H1 (cell line): ENCODE measurements around the gene FOXN1. TPM values are rescaled to one million over a fixed set of nuclear protein-coding genes. Genes with fewer than 3 reads are reported as not detected.

Experiments
- CTCF ChIA-PET: fragments of 300-600 bp; sonication (Branson Sonifier 250); formaldehyde crosslinking; loops from one replicate; lab custom pipeline; 2021; ENCODE audit not compliant: partially characterized antibody; lab: Charles Lee
- POLR2A ChIA-PET: fragments of 300-600 bp; sonication (Branson Sonifier 250); formaldehyde crosslinking; loops from one replicate; lab custom pipeline; 2021; ENCODE audit warnings: inconsistent platforms; ENCODE audit not compliant: partially characterized antibody; lab: Charles Lee
- DNase-seq, 2 experiments: peaks; one replicate each; pipeline versions ENCODE4 v3.0.0 to v3.0.0-alpha.2; 2010 to 2022; ENCODE audit warnings: low spot score in 2 of 2, low read depth in 1 of 2, mixed read lengths in 1 of 2
- FAIRE-seq: peaks from 2 replicates; lab custom pipeline; 2011; peaks lifted over from hg19 to GRCh38; lab: Jason Lieb, UNC
- H2AFZ ChIP-seq: 2 replicates; pipeline ENCODE4 v1.8.1; 2012; ENCODE audit warnings: low read length, inconsistent platforms
- H2AK5ac ChIP-seq: 2 replicates; pipeline ENCODE4 v1.6.1; 2013; ENCODE audit warnings: low read depth, low read length
- H2BK120ac ChIP-seq: replicated peaks from 2 replicates; pipeline ENCODE3; 2013; ENCODE audit warnings: low read depth, low read length, inconsistent platforms
- H2BK12ac ChIP-seq: 2 replicates; pipeline ENCODE4 v1.6.1; 2013; ENCODE audit warnings: low read depth, low read length
- H2BK15ac ChIP-seq: 2 replicates; pipeline ENCODE4 v1.6.1; 2013; ENCODE audit warnings: low read length
- H2BK20ac ChIP-seq: 2 replicates; pipeline ENCODE4 v1.6.1; 2013; ENCODE audit warnings: low read length
- H2BK5ac ChIP-seq: 2 replicates; pipeline ENCODE4 v1.6.1; 2013; ENCODE audit warnings: low read depth, low read length
- H3K14ac ChIP-seq: 2 replicates; pipeline ENCODE4 v1.6.1; 2013; ENCODE audit warnings: inconsistent platforms; ENCODE audit not compliant: insufficient read length
- H3K18ac ChIP-seq: 2 replicates; pipeline ENCODE4 v1.6.1; 2013; ENCODE audit warnings: low read length; ENCODE audit errors: extremely low read depth
- H3K23ac ChIP-seq: 2 replicates; pipeline ENCODE4 v1.6.1; 2013; ENCODE audit warnings: inconsistent platforms; ENCODE audit not compliant: insufficient read length
- H3K23me2 ChIP-seq: 2 replicates; pipeline ENCODE4 v1.6.1; 2013; ENCODE audit warnings: low read depth, low read length
- H3K27ac ChIP-seq: 2 replicates; pipeline ENCODE4 v1.6.1; 2011; ENCODE audit warnings: low read depth, low read length, inconsistent platforms
- H3K27me3 ChIP-seq, 4 experiments: replicated peaks in 1 of 4; 1 replicate in 1 of 4; 2 replicates in 3 of 4; pipeline versions ENCODE4 v1.6.1 to v1.8.1; 2011 to 2013; ENCODE audit warnings: low read length in 3 of 4, mild to moderate bottlenecking in 3 of 4, inconsistent platforms in 2 of 4, mixed read lengths in 2 of 4, moderate library complexity in 1 of 4; ENCODE audit not compliant: control insufficient read depth in 3 of 4, insufficient read depth in 3 of 4; ENCODE audit errors: extremely low read depth in 1 of 4
- H3K36me3 ChIP-seq, 4 experiments: 2 replicates each; pipeline versions ENCODE4 v1.6.1 to v1.8.1; 2011 to 2013; ENCODE audit warnings: mild to moderate bottlenecking in 4 of 4, low read length in 3 of 4, moderate library complexity in 2 of 4, control low read depth in 1 of 4, inconsistent platforms in 1 of 4; ENCODE audit not compliant: insufficient read depth in 4 of 4, control insufficient read depth in 2 of 4
- H3K4ac ChIP-seq: replicated peaks from 2 replicates; pipeline ENCODE3; 2013; ENCODE audit warnings: low read length, low read depth, mixed read lengths, inconsistent platforms; ENCODE audit not compliant: insufficient read length
- H3K4me1 ChIP-seq, 4 experiments: replicated peaks in 1 of 4; 1 replicate in 1 of 4; 2 replicates in 3 of 4; pipeline versions ENCODE4 v1.6.1 to v1.8.1; 2011 to 2013; ENCODE audit warnings: low read length in 3 of 4, inconsistent platforms in 2 of 4, mixed read lengths in 1 of 4; ENCODE audit not compliant: insufficient read depth in 4 of 4, control insufficient read depth in 3 of 4
- H3K4me2 ChIP-seq, 2 experiments: 2 replicates each; pipeline versions ENCODE4 v1.6.1 to v1.8.1; 2011 to 2013; ENCODE audit warnings: low read depth in 2 of 2, low read length in 2 of 2, control low read depth in 1 of 2, inconsistent platforms in 1 of 2, mild to moderate bottlenecking in 1 of 2; ENCODE audit not compliant: insufficient read depth in 1 of 2
- H3K4me3 ChIP-seq, 4 experiments: fragments of 200-600, 300-600 bp in 1 of 4; sonication (generic), shearing (Covaris generic), sonication (Bioruptor Twin) in 1 of 4; 2 replicates each; pipeline versions ENCODE4 v1.5.1 to v1.8.1; 2011 to 2016; ENCODE audit warnings: low read length in 4 of 4, low read depth in 3 of 4, control low read depth in 2 of 4, inconsistent platforms in 2 of 4, mild to moderate bottlenecking in 2 of 4, mixed read lengths in 1 of 4, moderate library complexity in 1 of 4; ENCODE audit not compliant: insufficient read depth in 2 of 4; ENCODE audit errors: extremely low read depth in 1 of 4
- H3K56ac ChIP-seq: replicated peaks from 2 replicates; pipeline ENCODE3; 2013; ENCODE audit warnings: low read depth, mild to moderate bottlenecking, mixed read lengths, low read length, inconsistent platforms; ENCODE audit not compliant: insufficient read length
- H3K79me1 ChIP-seq: 2 replicates; pipeline ENCODE4 v1.6.1; 2013; ENCODE audit warnings: low read depth, low read length, control low read depth
- H3K79me2 ChIP-seq, 2 experiments: 2 replicates each; pipeline versions ENCODE4 v1.6.1 to v1.8.1; 2012 to 2013; ENCODE audit warnings: low read length in 2 of 2, mild to moderate bottlenecking in 2 of 2, inconsistent platforms in 1 of 2; ENCODE audit not compliant: insufficient read depth in 2 of 2, control insufficient read depth in 1 of 2
- H3K9ac ChIP-seq, 4 experiments: replicated peaks in 1 of 4; 1 replicate in 1 of 4; 2 replicates in 3 of 4; pipeline versions ENCODE4 v1.6.1 to v1.8.1; 2011 to 2013; ENCODE audit warnings: low read depth in 3 of 4, low read length in 3 of 4, control low read depth in 2 of 4, mild to moderate bottlenecking in 2 of 4, moderate library complexity in 2 of 4, inconsistent platforms in 1 of 4; ENCODE audit errors: extremely low read depth in 1 of 4
- H3K9me3 ChIP-seq, 2 experiments: 2 replicates each; pipeline versions ENCODE4 v1.6.1 to v1.8.1; 2012 to 2013; ENCODE audit warnings: mild to moderate bottlenecking in 2 of 2, moderate library complexity in 2 of 2, control low read depth in 1 of 2, inconsistent platforms in 1 of 2, low read depth in 1 of 2, low read length in 1 of 2, mixed read lengths in 1 of 2; ENCODE audit not compliant: insufficient read depth in 2 of 2
- H4K20me1 ChIP-seq, 2 experiments: replicated peaks in 1 of 2; 2 replicates each; pipeline versions ENCODE3 to v1.8.1; 2011 to 2013; ENCODE audit warnings: inconsistent platforms in 2 of 2, low read length in 2 of 2, mild to moderate bottlenecking in 1 of 2; ENCODE audit not compliant: insufficient read depth in 2 of 2, control insufficient read depth in 1 of 2
- H4K5ac ChIP-seq: 2 replicates; pipeline ENCODE4 v1.6.1; 2013; ENCODE audit warnings: low read length, low read depth, mixed read lengths, inconsistent platforms; ENCODE audit not compliant: insufficient read length
- H4K8ac ChIP-seq: 2 replicates; pipeline ENCODE4 v1.8.0; 2013; ENCODE audit warnings: mild to moderate bottlenecking, moderate library complexity, low read length, inconsistent platforms; ENCODE audit not compliant: insufficient read depth; ENCODE audit errors: extremely low read depth
- H4K91ac ChIP-seq: replicated peaks from 2 replicates; pipeline ENCODE3; 2013; ENCODE audit warnings: low read length, mixed read lengths, inconsistent platforms; ENCODE audit not compliant: insufficient read length
- CHD2 ChIP-seq: IDR thresholded peaks from 2 replicates; pipeline ENCODE4 v1.6.1; 2012; ENCODE audit warnings: low read length, improper control_type of control experiment
- E2F6 ChIP-seq: IDR thresholded peaks from 2 replicates; pipeline ENCODE4 v1.6.1; 2012; ENCODE audit warnings: inconsistent platforms
- EZH2 ChIP-seq: fragments of 200-600 bp; sonication (generic); IDR thresholded peaks from 2 replicates; pipeline ENCODE4 v1.7.1; 2012; ENCODE audit warnings: low read depth, mild to moderate bottlenecking, moderate library complexity, low read length, inconsistent platforms; ENCODE audit not compliant: severe bottlenecking
- GABPA ChIP-seq: IDR thresholded peaks from 2 replicates; pipeline ENCODE4 v1.6.1; 2011; ENCODE audit warnings: mild to moderate bottlenecking, low read length, moderate library complexity, borderline replicate concordance; ENCODE audit not compliant: insufficient read depth
- GTF2F1 ChIP-seq: IDR thresholded peaks from 2 replicates; pipeline ENCODE4 v1.6.1; 2012; ENCODE audit warnings: low read depth, low read length, improper control_type of control experiment, borderline replicate concordance
- KDM5A ChIP-seq: fragments of 200-600 bp; IDR thresholded peaks from 2 replicates; pipeline ENCODE4 v1.7.1; 2012; ENCODE audit warnings: mild to moderate bottlenecking, low read length, inconsistent platforms, mixed read lengths
- MAFK ChIP-seq: IDR thresholded peaks from 2 replicates; pipeline ENCODE4 v1.6.1; 2012; ENCODE audit warnings: low read depth, mild to moderate bottlenecking, improper control_type of control experiment, low read length
- RNF2 ChIP-seq: fragments of 200-900, 300-1000 bp; sonication (generic); IDR thresholded peaks from 2 replicates; pipeline ENCODE4 v1.7.1; 2016; ENCODE audit warnings: borderline replicate concordance, low read depth, mild to moderate bottlenecking, antibody characterized with exemption, low read length; ENCODE audit not compliant: poor library complexity, severe bottlenecking; ENCODE audit errors: missing control alignments
- RXRA ChIP-seq: IDR thresholded peaks from 2 replicates; pipeline ENCODE4 v1.6.1; 2011; ENCODE audit warnings: low read depth, mild to moderate bottlenecking, low read length, moderate library complexity; ENCODE audit not compliant: insufficient read depth
- TAF7 ChIP-seq: optimal IDR thresholded peaks from 2 replicates; pipeline ENCODE3; 2011; ENCODE audit warnings: low read depth, mild to moderate bottlenecking, inconsistent platforms, low read length, moderate library complexity, borderline replicate concordance
- TCF12 ChIP-seq: IDR thresholded peaks from 2 replicates; pipeline ENCODE4 v1.6.1; 2011; ENCODE audit warnings: low read depth, mild to moderate bottlenecking, low read length
- WGBS, 2 experiments: shearing (Covaris generic) in 1 of 2; methylation state at CpG; one replicate each; pipeline versions ENCODE4 v1.1.6 to v1.1.7; 2013 to 2015; ENCODE audit warnings: low lambda C conversion rate in 2 of 2, mixed read lengths in 2 of 2, inconsistent platforms in 1 of 2, low coverage in 1 of 2, missing lambda C conversion rate in 1 of 2; ENCODE audit not compliant: insufficient replicate concordance in 2 of 2, insufficient coverage in 1 of 2, insufficient read length in 1 of 2; ENCODE audit errors: extremely low coverage in 1 of 2, missing lambda C conversion rate in 1 of 2; 5-methylcytosine and 5-hydroxymethylcytosine counted together
- polyA plus RNA-seq, 7 experiments: library from polyadenylated mRNA; depleted of rRNA in 3 of 7; stranded (reverse) in 5 of 7; unstranded in 2 of 7; fragments of >200 nt in 5 of 7; fragments of 200-250 nt in 2 of 7; gene quantifications; 1 replicate in 5 of 7; 2 replicates in 1 of 7; 4 replicates in 1 of 7; pipeline versions ENCODE4 v1.2.1 to v1.2.3, GENCODE V29; 2011 to 2013; ENCODE audit warnings: missing spikeins in 2 of 7, mixed read lengths in 2 of 7
- total RNA-seq: library from RNA; stranded (reverse); fragmentation: NEBNext Ultra II Directional; extraction: Animal tissue kit (Norgen Biotek cat#: 25700); gene quantifications from 2 replicates; pipeline ENCODE4 v1.2.1, GENCODE V29; 2021

The FOXN1 gene
- total and polyA plus RNA-seq, 2 of the 8 experiments (the other 6 are each of a cell fraction or from before 2014, with no cell fraction given) = not detected

DNA sequence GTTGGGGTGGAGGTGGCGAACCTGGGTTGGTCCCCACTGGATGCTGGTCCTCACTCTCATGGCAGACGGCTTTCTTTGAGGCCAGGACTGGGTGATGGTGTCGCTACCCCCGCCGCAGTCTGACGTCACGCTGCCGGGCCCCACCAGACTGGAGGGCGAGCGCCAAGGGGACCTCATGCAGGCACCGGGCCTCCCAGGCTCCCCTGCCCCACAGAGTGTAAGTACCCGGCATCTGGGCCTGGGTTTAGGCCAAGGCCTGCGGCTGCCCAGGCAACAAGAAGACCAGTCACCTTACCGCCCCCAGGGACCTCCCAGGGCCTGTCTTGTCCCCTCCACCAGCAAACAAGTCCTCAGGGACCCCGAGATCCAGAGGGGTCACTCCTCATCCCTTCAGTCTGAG is 17.7 kb downstream of the FOXN1 start:
- Histone ChIP-seq H3K9me3 (no peaks in the 10 kb centered on the region), H3K18ac (no peak overlapping the region), H3K14ac (no peak overlapping the region), H3K23me2 (no peaks in the 10 kb centered on the region), H4K8ac (no peak overlapping the region), H4K91ac (no peak overlapping the region), H3K4me2 (no peak overlapping the region), H3K56ac (no peak overlapping the region), H3K79me2 (no peaks in the 10 kb centered on the region), H3K23ac (no peak overlapping the region), H4K5ac (no peak overlapping the region), H3K27me3 (no peaks in the 10 kb centered on the region), H2BK12ac (no peak overlapping the region), H2AFZ (no peak overlapping the region), H2AK5ac (no peak overlapping the region), H3K27ac (no peak overlapping the region), H2BK20ac (no peak overlapping the region), H2BK15ac (no peak overlapping the region), H3K36me3 (no peaks in the 10 kb centered on the region), H3K4me1 (peaks cover 0 to 15% (median 4%) of the 10 kb centered on the region in 4 experiments; a peak in 3 of 7 replicates), H3K4me3 (no peak overlapping the region), H3K9ac (no peak overlapping the region), H3K79me1 (no peaks in the 10 kb centered on the region), H2BK5ac (no peak overlapping the region), H2BK120ac (no peak overlapping the region), H3K4ac (no peak overlapping the region), H4K20me1 (no peaks in the 10 kb centered on the region)
- FAIRE-seq = no peak
- POLR2A ChIA-PET = no interaction called here
- 84% methylated on average over 15 of the region's 15 CpGs; no CpG with 5 or more reads in 1 of the 2 experiments for WGBS, 2 experiments
- no peak for DNase-seq
- CTCF ChIA-PET = interaction anchor here (5.0 kb wide), 1 partner anchor 16 kb away, joined by 27 read pairs; no protein-coding TSS in a partner anchor
- TF ChIP-seq CHD2 = no peak
- TF ChIP-seq RNF2 = no peak
- TF ChIP-seq KDM5A = no peak
- TF ChIP-seq MAFK = no peak
- TF ChIP-seq GABPA = no peak
- TF ChIP-seq RXRA = no peak
- TF ChIP-seq E2F6 = no peak
- TF ChIP-seq GTF2F1 = no peak
- no peak for TF ChIP-seq EZH2
- TF ChIP-seq TCF12 = no peak
- TF ChIP-seq TAF7 = no peak
